Activated CD4-positive, alpha-beta T cell treated with anti-CD3 and anti-CD28 coated beads, Interleukin-2, Interleukin-6, amounts not matched to agents 100 ng/mL and 50 ng/mL, durations not matched to agents 16 hours and 8 hours (primary cell): ENCODE results near the gene C2CD2L.
"Not testable (repeated sequence)": the region's sequence is repeated elsewhere in the genome, so short reads cannot be mapped to it uniquely, and the experiment has no call there.

Experiments used
- DNase-seq: peaks from one replicate; pipeline ENCODE4 v3.0.0-alpha.2; 2020

The C2CD2L gene

DNA sequence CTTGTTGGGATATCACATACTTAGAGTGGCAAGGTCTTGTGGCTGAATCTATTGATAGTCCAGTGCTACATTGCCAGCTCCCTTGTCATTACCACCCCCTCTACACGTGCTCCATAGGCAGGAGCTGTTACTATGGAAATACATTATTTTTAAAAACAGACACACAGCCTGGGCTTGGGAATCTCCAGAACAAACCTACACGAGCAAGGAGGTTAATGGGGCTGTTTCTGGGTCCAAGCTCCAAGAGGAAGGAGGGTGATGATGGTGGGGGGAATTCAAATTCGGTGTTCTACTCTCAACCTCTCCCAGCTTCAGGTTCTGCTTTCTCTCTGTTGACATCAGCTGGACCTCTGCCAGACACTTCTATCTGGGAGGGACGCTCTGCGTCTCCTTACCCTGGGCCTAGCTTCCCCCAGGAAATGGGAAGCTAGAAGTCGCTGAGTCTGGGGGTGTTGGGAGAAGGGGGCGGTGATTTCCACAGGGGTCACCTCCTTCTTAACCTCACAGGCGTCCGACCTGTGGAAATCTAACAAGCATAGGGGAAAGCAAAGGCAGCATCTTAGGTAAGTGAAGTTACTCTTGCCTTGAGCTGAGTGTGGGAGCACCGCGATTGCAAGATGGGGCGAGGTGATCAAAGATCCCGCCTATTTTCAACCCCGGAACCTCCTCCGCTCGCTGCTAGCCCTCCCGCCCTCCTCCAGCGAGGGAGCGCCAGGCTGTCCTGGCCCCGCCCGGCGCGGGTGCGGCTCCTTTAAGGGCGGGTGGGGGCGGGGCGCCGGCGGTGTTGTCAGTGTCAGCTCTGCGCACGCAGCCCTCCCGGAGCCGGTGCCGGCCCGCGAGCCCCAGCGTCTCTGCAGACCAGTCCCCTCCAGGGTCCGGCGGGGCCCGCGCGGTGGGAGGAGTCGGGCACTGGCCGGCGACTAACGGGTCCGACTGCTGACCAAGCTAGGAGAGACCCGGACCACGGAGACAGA lies at the start of gene C2CD2L:
TSS of gene C2CD2L (plus strand) at position 781 of the 974 bp plus-strand sequence. CDS start 398 bp downstream, outside the sequence.
- peak; percentile 95 for DNase-seq

DNA sequence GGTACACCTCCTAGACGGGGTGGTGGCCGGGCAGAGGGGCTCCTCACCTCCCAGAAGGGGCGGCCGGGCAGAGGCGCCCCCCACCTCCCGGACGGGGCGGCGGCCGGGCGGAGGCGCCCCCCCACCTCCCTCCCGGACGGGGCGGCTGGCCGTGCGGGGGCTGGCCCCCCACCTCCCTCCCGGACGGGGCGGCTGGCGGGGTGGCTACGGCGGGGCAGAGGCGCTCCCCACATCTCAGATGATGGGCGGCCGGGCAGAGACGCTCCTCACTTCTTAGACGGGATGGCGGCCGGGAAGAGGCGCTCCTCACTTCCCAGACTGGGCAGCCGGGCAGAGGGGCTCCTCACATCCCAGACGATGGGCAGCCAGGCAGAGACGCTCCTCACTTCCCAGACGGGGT lies 48.0 kb upstream of the C2CD2L start:
- DNase-seq, result not testable (repeated sequence)

DNA sequence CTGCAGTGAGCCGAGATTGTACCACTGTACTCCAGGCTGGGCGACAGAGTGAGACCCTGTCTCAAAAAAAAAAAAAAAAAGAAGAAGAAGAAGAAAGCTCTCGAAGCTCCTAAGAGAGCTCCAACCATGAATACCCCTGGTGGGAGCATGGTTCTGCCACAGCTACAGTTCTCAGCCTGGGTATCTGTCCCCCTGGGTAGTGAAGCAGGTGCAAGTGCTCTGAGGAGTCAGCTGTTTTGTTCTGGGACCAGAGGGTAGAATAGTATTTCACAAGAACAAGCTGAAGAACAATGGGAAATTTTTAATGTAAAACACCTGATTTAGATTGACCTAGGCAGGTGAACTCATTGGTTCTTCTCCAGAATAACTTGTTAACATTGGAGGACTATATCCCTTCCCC lies 45.9 kb upstream of the C2CD2L start:
- DNase-seq, result no peak

DNA sequence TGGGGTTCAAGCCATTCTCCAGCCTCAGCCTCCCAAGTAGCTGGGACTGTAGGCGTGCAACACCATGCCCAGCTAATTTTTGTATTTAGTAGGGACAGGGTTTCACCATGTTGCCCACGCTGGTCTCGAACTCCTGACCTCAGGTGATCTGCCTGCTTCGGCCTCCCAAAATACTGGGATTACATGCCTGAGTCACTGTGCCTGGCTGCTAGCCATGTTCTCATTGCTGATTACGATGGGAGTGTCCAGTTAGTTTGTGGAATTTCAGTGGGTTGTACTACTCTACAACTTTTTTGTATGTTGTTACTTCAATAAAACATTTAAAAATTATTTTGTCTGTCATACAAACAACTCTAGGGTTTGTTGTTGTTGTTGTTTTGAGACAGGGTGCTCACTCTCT lies 44.4 kb upstream of the C2CD2L start:
- no peak for DNase-seq

DNA sequence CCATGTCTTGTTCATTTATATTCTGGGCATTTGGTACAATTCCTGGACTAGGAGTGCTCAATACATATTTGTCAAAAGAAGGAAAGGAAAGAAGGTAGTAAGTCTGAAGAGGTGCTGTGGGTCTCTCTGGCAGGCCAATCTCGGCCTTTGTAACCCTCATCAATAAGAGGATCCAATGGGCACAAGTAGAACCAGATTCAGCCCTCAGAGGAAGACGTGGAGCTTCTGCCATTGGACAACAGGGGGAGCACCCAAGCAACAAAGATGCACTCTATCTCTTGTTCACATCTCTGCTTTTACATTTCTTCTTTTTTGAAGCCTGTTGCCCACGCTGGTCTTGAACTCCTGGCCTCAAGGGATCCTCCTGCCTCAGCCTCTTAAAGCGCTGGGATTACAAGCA lies 41.8 kb upstream of the C2CD2L start:
- peak; percentile 65 for DNase-seq

DNA sequence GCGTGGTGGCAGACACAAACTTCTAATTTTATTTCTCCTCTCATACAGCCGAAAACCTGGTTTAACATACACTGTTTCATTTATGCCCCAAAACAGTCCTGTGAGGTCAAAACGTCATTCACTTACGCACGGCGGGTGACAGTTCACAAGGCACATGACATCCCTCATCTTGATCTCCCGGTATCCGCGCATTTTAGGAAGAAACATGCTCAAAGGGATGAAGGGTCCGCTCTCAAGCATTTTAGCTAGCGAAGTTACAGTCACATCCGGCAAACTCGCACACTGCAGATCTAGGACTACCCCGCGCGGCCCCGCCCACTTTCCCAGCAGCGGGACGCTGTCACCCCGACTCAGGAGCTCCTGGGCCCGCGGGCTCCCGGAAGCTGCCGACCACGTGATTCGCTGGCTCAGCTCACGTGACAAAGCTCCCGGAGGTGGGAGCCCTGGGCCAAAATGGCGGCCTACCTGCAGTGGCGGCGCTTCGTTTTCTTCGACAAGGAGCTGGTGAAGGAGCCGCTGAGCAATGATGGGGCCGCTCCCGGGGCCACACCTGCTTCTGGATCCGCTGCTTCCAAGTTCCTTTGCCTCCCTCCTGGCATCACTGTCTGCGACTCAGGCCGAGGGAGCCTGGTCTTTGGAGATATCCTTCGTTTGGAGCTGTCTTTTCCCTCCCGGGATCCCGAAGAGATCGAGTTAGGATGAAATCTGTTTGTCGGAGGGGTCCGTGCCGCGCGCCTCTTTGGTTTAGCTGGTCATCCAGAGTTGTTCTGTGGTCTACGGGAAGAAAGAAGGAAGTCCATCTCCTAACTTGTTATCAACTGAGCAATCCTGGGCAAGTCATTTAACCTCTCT lies 39.5 kb upstream of the C2CD2L start, which contains the start of gene VPS11:
TSS of gene VPS11 (plus strand) at position 448 of the 852 bp plus-strand sequence. CDS start at position 454, 6 bp downstream.
- DNase-seq, result peak; percentile 99

DNA sequence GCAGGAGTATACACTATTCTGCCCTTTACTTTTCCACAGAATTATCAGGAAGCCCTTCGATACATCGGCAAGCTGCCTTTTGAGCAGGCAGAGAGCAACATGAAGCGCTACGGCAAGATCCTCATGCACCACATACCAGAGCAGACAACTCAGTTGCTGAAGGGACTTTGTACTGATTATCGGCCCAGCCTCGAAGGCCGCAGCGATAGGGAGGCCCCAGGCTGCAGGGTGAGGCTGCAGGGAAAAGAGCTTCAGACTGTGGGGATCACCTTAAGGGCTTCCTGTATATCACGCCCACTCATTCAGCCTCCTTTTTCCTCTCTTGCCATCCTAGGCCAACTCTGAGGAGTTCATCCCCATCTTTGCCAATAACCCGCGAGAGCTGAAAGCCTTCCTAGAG lies 29.3 kb upstream of the C2CD2L start:
- no peak for DNase-seq

DNA sequence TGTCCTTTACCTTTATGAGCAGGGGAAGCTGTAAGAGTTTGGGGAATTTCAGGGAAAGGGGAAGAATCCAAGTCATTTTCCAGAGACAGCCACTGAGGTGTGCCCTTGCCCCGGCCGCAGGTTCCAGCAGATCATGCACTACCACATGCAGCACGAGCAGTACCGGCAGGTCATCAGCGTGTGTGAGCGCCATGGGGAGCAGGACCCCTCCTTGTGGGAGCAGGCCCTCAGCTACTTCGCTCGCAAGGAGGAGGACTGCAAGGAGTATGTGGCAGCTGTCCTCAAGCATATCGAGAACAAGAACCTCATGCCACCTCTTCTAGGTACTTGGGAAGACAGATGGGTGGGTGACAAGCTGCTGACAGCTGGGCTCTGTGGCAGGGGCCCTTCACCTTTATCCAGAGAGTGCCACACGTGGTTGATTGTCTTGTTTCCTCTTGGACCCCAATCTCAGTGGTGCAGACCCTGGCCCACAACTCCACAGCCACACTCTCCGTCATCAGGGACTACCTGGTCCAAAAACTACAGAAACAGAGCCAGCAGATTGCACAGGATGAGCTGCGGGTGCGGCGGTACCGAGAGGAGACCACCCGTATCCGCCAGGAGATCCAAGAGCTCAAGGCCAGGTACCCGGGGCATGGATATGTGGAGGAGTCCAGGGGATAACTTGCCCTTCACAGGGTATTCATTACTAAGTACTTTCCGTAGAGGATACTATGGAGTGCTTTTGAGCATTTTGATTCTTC lies 28.3 kb upstream of the C2CD2L start:
- no peak for DNase-seq

DNA sequence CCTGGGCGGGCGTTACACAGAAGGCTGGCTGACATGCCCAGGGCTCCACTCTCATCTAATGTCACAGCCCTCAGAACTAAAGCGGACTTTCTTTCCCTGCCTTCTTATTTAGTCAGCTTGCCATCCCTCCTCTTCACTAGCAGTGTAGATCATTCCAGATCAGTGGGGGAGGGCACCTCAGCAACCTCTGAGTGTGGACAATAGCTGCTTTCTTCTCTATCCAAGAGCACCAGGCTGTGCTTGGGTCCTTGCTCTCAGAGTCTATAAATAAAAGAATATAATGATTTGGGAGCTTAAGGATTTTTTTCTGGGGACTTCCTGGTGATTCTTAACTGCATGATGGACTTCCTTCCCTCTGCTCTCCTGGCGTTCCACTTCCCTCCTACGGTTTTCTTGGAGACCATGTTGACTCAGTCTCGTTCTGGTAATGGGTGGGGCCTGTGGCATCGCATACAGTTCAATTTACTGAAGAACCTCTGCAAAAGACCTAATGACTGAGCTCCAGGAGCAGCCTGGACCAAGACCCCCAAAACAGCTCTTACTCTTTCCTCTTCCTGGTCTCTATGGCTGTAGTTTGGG lies 25.4 kb upstream of the C2CD2L start:
- no peak for DNase-seq

DNA sequence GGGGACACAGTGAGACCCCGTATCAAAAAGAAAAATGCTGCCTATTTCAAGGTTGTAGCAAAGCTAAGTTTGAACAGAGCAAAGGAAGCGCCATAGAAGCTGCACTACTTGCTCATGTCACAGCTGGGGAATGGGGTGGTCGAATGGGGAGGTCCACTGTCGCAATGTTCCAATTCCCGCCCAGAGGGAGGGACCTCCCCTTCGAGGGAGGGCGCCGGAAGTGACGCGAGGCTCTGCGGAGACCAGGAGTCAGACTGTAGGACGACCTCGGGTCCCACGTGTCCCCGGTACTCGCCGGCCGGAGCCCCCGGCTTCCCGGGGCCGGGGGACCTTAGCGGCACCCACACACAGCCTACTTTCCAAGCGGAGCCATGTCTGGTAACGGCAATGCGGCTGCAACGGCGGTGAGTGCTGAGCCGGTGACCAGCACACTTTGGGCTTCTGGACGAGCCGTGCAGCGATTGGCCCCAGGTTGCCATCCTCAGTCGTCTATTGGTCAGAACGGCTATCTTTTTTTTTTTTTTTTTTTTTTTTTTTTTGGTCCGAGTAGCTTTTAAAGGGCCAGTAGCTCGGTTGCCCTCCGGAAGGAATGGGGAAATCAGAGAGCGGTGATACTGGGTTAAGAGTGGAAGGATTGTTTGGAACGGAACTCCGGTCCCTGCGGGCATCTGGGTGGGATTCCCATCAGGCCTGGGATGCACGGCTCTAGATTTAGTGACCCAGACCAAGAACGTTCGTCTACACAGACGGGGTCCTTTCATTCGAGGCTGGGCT lies 22.3 kb upstream of the C2CD2L start, which contains the start of gene HMBS:
TSS of gene HMBS (plus strand) at position 219 of the 774 bp plus-strand sequence. CDS start at position 372, 153 bp downstream.
- peak; percentile 95 for DNase-seq

DNA sequence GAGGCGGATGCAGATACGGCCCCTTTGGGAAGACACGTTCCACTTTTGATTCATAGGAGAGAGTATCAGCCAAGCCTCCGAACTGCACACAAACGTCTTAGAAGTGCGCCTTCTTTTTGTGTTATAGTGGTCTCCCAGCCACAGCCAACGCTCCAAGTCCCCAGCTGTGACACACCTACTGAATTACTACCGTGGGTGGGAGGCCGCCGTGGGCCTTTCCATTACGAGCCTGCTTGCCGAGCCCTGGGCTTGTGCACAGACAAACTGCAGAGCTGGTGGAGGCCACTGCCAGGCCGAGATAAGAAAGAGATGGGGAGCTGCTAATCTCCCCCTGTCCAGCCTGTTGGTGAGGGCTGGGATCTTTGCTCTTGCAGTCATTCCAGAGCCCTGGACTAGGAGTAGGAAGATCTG lies 21.7 kb upstream of the C2CD2L start:
- no peak for DNase-seq

DNA sequence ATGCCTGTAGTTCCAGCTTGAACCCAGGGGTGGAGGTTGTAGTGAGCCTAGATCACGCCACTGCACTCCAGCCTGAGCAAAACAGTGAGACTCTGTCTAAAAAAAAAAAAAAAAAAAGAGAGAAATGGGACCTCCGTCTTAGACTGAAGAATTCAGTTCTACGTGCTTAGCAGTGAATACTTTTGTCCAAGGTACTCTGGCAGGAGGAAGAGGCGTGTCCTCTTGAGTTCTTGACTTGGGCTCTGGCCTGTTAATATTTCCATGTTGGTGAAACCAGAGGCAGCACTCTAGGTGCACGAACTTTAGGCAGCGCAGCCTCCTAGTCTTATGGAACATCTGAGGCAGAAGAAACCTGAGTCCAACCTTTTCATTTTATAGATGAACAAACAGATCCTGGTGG lies 20.0 kb upstream of the C2CD2L start:
- no peak for DNase-seq

DNA sequence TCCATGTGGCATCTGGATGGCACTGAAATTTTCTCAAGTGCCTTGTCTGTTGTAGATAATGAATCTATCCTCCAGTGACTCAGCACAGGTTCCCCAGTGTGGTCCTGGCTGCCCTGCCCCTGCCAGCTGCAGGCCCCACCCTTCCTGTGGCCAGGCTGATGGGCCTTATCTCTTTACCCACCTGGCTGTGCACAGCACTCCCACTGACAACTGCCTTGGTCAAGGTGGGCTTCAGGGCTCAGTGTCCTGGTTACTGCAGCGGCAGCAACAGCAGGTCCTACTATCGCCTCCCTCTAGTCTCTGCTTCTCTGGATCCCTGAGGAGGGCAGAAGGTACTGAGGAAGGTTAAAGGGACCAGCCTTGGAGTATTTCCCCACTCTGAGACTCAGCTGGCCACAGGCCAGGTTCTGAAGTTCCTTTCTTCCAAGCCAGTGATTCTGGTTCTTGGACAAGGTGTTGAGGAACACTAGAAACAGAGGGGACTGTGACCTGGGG lies 19.4 kb upstream of the C2CD2L start:
- no peak for DNase-seq

DNA sequence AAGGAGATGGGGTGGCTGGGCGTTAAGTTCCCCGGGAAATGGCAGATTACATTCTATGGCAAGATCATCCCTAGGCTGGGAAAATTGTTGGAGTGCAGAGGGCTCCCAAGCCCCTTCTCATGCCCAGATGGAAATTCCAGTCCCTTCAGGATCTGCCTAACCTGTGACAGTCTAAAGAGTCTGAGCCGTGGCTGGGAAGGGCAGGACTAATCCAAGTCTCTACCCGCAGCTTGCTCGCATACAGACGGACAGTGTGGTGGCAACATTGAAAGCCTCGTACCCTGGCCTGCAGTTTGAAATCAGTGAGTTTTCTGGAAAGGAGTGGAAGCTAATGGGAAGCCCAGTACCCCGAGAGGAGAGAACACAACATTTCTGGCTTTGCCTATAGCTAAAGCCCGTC lies 18.7 kb upstream of the C2CD2L start:
- no peak for DNase-seq

DNA sequence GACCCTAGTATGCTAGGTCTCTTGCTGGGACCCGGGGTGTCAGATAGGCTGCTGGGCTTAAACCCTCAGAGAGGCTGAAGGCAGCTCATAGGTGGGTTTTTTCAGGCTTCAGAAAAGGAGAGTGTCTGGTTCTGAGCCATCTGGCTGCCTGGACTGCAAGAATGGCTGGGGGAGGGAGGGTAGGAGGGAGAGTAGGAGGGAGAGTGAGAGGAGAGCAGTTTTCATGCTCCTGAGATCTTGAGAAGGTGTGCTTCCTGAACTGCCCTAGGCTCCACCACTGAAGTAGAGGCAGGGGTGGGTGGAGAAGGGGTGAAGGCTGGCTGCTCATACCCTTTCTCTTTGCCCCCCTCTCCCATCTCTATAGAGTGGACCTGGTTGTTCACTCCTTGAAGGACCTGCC lies 17.8 kb upstream of the C2CD2L start:
- no peak for DNase-seq

DNA sequence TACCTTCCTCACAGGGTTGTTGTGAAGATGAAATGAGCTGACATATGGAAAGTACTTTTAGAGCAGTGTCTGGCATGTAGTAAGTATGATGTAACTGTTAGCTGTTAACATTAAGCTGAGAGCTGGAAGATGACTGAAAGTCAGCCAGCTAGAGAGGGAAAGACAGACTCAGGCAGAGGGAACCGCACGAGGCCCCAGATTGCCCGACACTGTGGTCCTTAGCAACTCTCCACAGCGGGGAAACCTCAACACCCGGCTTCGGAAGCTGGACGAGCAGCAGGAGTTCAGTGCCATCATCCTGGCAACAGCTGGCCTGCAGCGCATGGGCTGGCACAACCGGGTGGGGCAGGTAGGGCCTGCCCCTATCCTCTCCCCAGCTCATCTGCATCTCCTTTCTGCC lies 16.0 kb upstream of the C2CD2L start:
- no peak for DNase-seq

DNA sequence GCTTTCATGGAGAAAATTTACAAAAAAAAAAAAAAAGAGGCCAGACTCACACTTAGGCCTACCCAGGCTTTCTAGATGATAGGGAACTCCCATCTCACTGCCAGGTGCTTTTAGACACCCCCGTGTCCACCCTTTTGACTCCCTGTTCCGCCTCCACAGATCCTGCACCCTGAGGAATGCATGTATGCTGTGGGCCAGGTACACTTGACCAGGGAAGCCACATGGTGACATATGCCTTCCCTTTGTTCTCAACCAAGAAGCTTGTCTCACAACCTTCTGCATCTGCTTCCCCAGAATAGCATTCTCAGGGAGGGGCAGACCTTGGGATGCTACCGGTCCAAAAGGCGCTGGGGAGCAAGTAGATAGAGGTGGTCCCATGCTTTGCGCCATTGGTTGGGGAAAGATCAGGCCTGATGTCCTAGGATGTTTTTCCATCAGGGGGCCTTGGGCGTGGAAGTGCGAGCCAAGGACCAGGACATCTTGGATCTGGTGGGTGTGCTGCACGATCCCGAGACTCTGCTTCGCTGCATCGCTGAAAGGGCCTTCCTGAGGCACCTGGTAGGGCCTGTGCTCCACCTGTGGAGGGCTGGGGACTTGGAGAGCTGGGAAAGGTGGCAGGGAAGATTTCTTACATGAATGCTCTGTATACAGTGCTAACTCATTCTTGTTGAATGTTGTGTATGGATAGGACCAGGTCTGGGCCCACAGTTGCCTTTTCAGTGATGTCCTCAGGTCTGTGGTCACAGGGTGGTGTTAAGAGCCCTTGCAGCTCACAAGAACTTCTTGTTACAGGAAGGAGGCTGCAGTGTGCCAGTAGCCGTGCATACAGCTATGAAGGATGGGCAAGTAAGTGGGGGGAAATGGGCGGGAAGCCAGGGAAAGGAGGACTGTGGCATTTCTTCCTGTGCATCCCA lies 14.9 kb upstream of the C2CD2L start:
- no peak for DNase-seq

DNA sequence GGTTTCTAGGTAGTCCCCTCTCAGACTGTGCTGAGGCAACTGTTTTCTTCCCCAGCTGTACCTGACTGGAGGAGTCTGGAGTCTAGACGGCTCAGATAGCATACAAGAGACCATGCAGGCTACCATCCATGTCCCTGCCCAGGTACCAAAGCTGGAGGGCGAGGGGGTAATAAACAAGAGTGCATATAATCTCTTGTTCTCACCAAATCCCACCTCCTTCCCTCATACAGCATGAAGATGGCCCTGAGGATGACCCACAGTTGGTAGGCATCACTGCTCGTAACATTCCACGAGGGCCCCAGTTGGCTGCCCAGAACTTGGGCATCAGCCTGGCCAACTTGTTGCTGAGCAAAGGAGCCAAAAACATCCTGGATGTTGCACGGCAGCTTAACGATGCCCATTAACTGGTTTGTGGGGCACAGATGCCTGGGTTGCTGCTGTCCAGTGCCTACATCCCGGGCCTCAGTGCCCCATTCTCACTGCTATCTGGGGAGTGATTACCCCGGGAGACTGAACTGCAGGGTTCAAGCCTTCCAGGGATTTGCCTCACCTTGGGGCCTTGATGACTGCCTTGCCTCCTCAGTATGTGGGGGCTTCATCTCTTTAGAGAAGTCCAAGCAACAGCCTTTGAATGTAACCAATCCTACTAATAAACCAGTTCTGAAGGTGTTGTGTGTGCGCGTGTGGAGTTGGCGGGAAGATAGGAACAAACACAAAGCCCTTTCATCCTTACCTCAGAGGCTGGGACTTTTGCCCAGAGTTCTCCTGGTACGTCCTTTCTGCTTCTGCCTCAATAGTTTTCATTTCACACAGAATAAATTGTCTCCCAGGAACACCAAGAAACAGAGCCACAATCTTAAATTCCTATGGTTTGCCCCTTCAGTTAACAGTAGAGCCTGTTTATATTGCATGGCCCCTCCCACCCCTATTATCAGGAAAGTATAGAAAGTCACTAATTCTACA lies 14.0 kb upstream of the C2CD2L start:
- DNase-seq, result no peak
